Left ventricle myocardium inferior (tissue), 1 donor: ENCODE measurements around the gene BACE1. TPM values are rescaled to one million over a fixed set of nuclear protein-coding genes. Genes with fewer than 3 reads are reported as not detected.

ENCODE experiments used
- DNase-seq: peaks from one replicate; pipeline ENCODE4 v3.0.0-alpha.2; 2020
- H3K27ac ChIP-seq: fragments of 200-600 bp; replicated peaks from 2 replicates; pipeline ENCODE4 v1.8.0; 2021
- H3K27me3 ChIP-seq: fragments of 200-600 bp; 2 replicates; pipeline ENCODE4 v1.8.0; 2021; ENCODE audit warnings: low read depth
- H3K36me3 ChIP-seq: fragments of 200-600 bp; 2 replicates; pipeline ENCODE4 v1.8.0; 2021
- H3K4me1 ChIP-seq: fragments of 200-600 bp; 2 replicates; pipeline ENCODE4 v1.8.0; 2021
- H3K4me3 ChIP-seq: fragments of 200-600 bp; 2 replicates; pipeline ENCODE4 v1.8.0; 2021; ENCODE audit warnings: mild to moderate bottlenecking, moderate library complexity
- H3K9me3 ChIP-seq: fragments of 200-600 bp; replicated peaks from 2 replicates; pipeline ENCODE4 v1.8.0; 2021
- intact Hi-C: fragments of 100-400 bp; cut with micrococcal nuclease; formaldehyde crosslinking; loops from one replicate; pipeline ENCODE4 v1.11.0; 2022
- total RNA-seq: library from RNA; stranded (reverse); fragmentation: NEBNext Ultra II Directional; extraction: Animal tissue kit (Norgen Biotek cat#: 25700); gene quantifications from one replicate; pipeline ENCODE4 v1.2.1, GENCODE V29; 2021
- TF ChIP-seq, protein P1 (sequence below): fragments of 200-600 bp; IDR thresholded peaks from 2 replicates; pipeline ENCODE4 v1.8.0; 2021; ENCODE audit warnings: antibody characterized with exemption, mild to moderate bottlenecking, borderline replicate concordance
- donor health status: DM: no; HTN: yes; CAD: no; lungs with severe emphysema.

Gene BACE1
- total RNA-seq, 1 donor from 2014 or later: 13.8 TPM

DNA sequence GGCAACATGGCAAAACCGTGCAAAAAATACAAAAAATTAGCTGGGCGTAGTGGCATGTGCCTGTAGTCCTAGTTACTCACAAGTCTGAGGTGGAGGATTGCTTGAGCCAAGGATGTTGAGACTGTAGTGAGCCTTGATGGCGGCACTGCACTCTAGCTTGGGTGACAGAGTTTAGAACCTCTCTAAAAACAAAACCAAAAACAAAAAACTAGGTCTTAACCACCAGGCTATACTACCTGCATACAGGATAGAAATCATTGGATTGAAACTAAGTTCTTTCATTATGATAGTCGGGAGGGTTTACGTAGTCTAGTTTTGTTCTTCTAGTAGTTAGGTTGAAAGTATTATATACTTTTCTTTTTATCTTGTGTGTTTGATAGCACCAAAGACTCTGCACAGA lies 77.8 kb downstream of the BACE1 start:
- Histone ChIP-seq H3K36me3 (peaks cover 49% of the 10 kb centered on the region), H3K4me1 (peaks cover 16% of the 10 kb centered on the region), H3K9me3 (no peaks in the 10 kb centered on the region), H3K4me3 (no peak overlapping the region), H3K27ac (no peak overlapping the region), H3K27me3 (no peaks in the 10 kb centered on the region)
- intact Hi-C loops: no loop called here
- TF ChIP-seq, protein P1, sequence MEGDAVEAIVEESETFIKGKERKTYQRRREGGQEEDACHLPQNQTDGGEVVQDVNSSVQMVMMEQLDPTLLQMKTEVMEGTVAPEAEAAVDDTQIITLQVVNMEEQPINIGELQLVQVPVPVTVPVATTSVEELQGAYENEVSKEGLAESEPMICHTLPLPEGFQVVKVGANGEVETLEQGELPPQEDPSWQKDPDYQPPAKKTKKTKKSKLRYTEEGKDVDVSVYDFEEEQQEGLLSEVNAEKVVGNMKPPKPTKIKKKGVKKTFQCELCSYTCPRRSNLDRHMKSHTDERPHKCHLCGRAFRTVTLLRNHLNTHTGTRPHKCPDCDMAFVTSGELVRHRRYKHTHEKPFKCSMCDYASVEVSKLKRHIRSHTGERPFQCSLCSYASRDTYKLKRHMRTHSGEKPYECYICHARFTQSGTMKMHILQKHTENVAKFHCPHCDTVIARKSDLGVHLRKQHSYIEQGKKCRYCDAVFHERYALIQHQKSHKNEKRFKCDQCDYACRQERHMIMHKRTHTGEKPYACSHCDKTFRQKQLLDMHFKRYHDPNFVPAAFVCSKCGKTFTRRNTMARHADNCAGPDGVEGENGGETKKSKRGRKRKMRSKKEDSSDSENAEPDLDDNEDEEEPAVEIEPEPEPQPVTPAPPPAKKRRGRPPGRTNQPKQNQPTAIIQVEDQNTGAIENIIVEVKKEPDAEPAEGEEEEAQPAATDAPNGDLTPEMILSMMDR: no peak
- DNase-seq: no peak

Other genes starting within 250 kb of the BACE1 start
- 36.3 TPM for gene SIK3, start 217.8 kb downstream of the BACE1 start, total RNA-seq
- gene PAFAH1B2, start 172.0 kb downstream of the BACE1 start, total RNA-seq: 51.5 TPM
- gene SIDT2, start 137.5 kb downstream of the BACE1 start, total RNA-seq: 23.5 TPM
- gene TAGLN, start 116.9 kb downstream of the BACE1 start, total RNA-seq: 113 TPM
- 24.0 TPM for gene PCSK7, start 84.2 kb downstream of the BACE1 start, total RNA-seq
- gene RNF214, start 83.6 kb downstream of the BACE1 start, total RNA-seq: 21.1 TPM
- 10.3 TPM for gene BACE1-AS, start 24.9 kb downstream of the BACE1 start, total RNA-seq
- 5.9 TPM for gene CEP164, start 11.6 kb upstream of the BACE1 start, total RNA-seq